ENCODE results near the gene CBLN1. TPM values are rescaled to one million over a fixed set of nuclear protein-coding genes. Genes with fewer than 3 reads are reported as not detected.

CBLN1 gene
- polyA plus RNA-seq, 3 donors: 0.31 to 0.58 (median 0.31) TPM

Other genes with a start within 250 kb of the CBLN1 start
- not detected for gene C16orf78, start 92.0 kb upstream of the CBLN1 start, polyA plus RNA-seq (ENCODE audit: insufficient read length in 3 of 3)